ENCODE results near the gene DLGAP3.

DNA sequence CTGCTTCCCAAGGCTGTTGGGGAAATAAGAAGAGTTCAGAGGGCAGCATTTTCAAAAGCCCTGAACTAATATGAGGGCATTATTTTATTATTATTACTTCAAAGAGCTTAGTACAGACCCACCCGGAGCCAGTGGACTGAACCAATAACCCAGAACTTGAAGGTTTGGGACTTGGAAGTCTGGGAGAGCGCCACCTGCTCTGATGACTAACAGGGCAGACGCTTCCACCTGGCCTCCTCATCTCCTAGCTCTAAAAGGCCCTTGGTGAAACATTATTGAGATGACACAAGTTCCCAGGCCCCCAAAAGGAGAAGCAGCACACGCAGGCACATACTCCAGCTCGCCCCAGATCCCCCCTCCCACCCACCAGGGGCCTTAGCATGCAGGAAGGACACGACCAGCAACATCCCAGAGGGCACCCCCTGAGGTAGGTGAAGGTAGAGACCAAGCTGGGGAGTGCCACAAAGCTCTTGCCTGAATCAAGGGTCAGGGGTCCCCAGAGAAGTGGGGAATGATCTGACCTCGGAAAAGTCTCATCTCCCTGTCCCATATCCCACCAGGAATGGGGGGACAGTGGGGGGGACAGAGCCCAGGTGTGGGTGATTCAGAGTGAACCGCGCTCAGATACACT is 1.3 kb downstream of the DLGAP3 start:
- TF ChIP-seq, protein P1, sequence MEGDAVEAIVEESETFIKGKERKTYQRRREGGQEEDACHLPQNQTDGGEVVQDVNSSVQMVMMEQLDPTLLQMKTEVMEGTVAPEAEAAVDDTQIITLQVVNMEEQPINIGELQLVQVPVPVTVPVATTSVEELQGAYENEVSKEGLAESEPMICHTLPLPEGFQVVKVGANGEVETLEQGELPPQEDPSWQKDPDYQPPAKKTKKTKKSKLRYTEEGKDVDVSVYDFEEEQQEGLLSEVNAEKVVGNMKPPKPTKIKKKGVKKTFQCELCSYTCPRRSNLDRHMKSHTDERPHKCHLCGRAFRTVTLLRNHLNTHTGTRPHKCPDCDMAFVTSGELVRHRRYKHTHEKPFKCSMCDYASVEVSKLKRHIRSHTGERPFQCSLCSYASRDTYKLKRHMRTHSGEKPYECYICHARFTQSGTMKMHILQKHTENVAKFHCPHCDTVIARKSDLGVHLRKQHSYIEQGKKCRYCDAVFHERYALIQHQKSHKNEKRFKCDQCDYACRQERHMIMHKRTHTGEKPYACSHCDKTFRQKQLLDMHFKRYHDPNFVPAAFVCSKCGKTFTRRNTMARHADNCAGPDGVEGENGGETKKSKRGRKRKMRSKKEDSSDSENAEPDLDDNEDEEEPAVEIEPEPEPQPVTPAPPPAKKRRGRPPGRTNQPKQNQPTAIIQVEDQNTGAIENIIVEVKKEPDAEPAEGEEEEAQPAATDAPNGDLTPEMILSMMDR (IDR thresholded peaks at IDR 0.05) = no peak
- no peak for TF ChIP-seq POLR2A (IDR thresholded peaks at IDR 0.05)
